Measurements from ENCODE around the gene ADARB2.
"Not testable (repeated sequence)": the region's sequence is repeated elsewhere in the genome, so short reads cannot be mapped to it uniquely, and the experiment has no call there.

Gene ADARB2

GRCh38 chr10:1420661-1421362, 316.5 kb downstream of the ADARB2 start:
- H3K9me3 ChIP-seq = no peaks in the 10 kb centered on the region
- peak; percentile 51 to 81 for DNase-seq (ENCODE audit: low spot score in 2 of 2)
- peak overlapping the region; percentile 15 for H3K4me3 ChIP-seq
- no peaks in the 10 kb centered on the region for H3K36me3 ChIP-seq (replicated peaks)
- peaks cover 7% of the 10 kb centered on the region for H3K27me3 ChIP-seq (ENCODE audit: low read depth)
- H3K4me1 ChIP-seq = no peaks in the 10 kb centered on the region
- in situ Hi-C loops (cut with MboI; ENCODE audit: low sequenced_read_pairs) = no loop called here

DNA sequence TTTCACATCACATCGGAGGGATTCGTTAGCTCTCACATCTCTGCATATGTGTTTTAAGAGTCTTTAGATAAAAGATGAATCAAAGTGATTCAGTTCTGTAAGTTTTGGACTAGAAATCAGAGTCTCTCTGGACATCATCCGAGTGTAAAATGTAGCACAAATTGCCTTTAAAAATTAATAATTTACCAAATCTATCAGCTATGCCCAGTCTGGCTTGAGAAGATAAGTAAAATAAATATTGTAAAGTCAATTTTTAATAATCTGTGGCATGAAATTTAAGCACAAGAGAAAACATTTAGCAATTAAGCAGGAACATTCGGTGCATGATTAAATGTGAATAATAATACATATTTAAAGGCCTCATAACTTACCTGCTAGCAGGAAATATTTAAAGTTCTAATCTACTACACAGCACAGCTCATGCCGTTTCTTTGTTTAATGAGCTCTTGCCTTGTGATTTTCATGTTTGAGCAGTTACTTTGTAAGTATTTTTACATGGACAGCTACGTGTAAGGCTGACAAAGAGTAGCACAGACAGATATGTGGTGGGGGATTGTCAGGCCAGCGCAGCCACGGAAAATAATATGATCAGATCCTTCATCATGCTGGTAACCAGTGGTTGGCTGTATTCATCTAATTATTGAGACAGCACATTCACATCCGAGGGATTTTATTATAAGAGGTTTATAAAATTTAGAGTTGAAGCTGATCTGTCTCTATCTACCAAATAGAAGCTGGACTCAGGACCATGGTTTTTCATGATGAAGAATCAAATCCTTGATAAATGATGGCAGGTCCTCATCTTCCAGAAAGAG, 317.3 kb downstream of the ADARB2 start:
- in situ Hi-C loops (cut with MboI; ENCODE audit: low sequenced_read_pairs) = no loop called here
- Histone ChIP-seq H3K4me3 (no peak overlapping the region), H3K27me3 (ENCODE audit: low read depth) (peaks cover 3% of the 10 kb centered on the region; the same call in 1 of the 2 replicates), H3K36me3 (replicated peaks) (no peaks in the 10 kb centered on the region), H3K9me3 (no peaks in the 10 kb centered on the region), H3K4me1 (no peaks in the 10 kb centered on the region)
- no peak for DNase-seq (ENCODE audit: low spot score in 2 of 2)

DNA sequence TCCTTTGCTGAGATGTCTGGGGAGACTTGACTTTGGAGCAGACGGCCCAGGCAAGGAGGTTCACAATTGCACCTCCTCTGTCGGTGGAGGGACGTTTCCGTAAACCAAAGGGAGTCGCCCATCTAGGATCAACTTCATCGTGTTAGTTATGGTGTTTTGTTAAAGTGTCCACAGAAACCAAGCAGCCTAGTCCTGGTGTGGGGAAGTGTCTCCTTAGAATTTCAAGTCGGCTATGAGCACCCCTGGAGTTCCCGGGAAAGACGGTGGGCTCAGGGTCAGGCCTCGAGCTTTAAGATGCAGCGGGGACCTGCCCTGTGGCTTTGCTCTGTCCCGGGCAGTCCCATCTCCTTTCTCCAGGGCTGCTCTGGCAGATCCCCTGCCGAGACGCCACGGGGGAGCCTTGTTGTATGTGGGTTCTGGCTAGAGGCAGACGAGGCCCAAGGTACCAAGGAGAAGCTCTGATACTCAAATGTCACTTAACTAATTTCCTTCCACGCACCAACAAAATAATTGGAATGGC, 319.2 kb downstream of the ADARB2 start:
- H3K4me3 ChIP-seq = no peak overlapping the region
- no peak for DNase-seq (ENCODE audit: low spot score in 2 of 2)
- 0 out of 2 replicates have a peak, but pooled peaks cover 3% of the 10 kb centered on the region for H3K27me3 ChIP-seq (ENCODE audit: low read depth)
- H3K36me3 ChIP-seq (replicated peaks) = no peaks in the 10 kb centered on the region
- H3K9me3 ChIP-seq = no peaks in the 10 kb centered on the region
- in situ Hi-C loops (cut with MboI; ENCODE audit: low sequenced_read_pairs) = no loop called here
- H3K4me1 ChIP-seq = no peaks in the 10 kb centered on the region

- no peak for DNase-seq (ENCODE audit: low spot score in 2 of 2)
- no peaks in the 10 kb centered on the region for H3K4me1 ChIP-seq
- H3K27me3 ChIP-seq (ENCODE audit: low read depth) = 0 out of 2 replicates have a peak, but pooled peaks cover 3% of the 10 kb centered on the region
- H3K4me3 ChIP-seq = no peak overlapping the region
- H3K36me3 ChIP-seq (replicated peaks) = no peaks in the 10 kb centered on the region
- in situ Hi-C loops (cut with MboI; ENCODE audit: low sequenced_read_pairs) = no loop called here
- no peaks in the 10 kb centered on the region for H3K9me3 ChIP-seq
Measured at GRCh38 chr10:1417574-1417973, 319.8 kb downstream of the ADARB2 start.

DNA sequence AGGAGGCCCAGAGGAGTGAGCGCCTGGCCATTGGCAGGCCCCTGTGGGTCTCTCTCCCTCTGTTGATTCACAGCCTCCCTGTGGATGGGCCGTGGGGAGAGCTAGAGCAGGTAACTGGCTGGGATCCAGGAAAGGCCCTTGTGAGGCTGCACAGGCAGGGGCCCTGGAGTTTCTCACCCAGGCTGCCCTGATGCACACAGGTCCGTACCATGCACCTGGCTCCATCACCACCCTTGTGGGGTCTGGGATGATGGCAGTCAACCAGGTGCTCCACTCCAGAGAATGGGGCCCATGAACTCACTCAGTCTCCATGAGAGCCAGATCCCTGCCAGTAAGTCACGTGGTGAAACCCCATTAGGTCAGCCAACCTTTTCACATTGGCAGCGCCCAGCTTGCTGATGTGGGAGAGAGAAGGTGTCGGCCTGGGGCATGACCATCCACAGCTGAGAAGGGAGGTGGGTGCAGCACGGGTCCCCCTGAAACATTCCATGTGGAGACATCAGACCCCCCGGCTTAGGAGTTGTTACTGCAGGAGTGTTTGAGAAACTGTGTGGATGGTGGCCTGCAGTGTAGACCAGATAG, 320.8 kb downstream of the ADARB2 start:
- Histone ChIP-seq H3K27me3 (ENCODE audit: low read depth) (0 out of 2 replicates have a peak, but pooled peaks cover 7% of the 10 kb centered on the region), H3K9me3 (no peaks in the 10 kb centered on the region), H3K4me3 (no peak overlapping the region), H3K36me3 (replicated peaks) (no peaks in the 10 kb centered on the region), H3K4me1 (no peaks in the 10 kb centered on the region)
- in situ Hi-C loops (cut with MboI; ENCODE audit: low sequenced_read_pairs) = no loop called here
- no peak for DNase-seq (ENCODE audit: low spot score in 2 of 2)

- no peak overlapping the region for H3K4me3 ChIP-seq
- no peaks in the 10 kb centered on the region for H3K4me1 ChIP-seq
- no peaks in the 10 kb centered on the region for H3K9me3 ChIP-seq
- no peaks in the 10 kb centered on the region for H3K36me3 ChIP-seq (replicated peaks)
- no peak for DNase-seq (ENCODE audit: low spot score in 2 of 2)
- in situ Hi-C loops (cut with MboI; ENCODE audit: low sequenced_read_pairs) = no loop called here
- H3K27me3 ChIP-seq (ENCODE audit: low read depth) = 0 out of 2 replicates have a peak, but pooled peaks cover 4% of the 10 kb centered on the region
Measured at GRCh38 chr10:1414893-1415292, 322.4 kb downstream of the ADARB2 start.

DNA sequence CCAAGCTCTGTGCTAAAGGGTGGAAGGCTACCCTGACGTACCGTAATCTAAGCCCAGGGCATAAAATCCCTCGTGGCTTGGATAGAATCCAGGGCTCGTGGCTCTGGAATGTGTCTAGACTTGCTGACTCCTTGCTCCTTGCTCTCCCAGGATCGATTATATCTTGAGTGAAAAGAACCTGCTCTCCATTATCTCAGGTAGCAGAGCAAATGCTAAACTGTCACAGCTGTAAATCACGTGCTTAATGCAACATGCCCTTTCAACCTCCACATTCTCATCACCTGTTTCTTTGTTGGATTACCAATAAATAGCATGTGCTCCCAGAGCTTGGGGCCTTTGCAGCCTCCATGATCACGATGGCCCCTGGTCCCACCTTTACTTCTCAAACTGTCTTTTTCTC, 323.0 kb downstream of the ADARB2 start:
- H3K27me3 ChIP-seq (ENCODE audit: low read depth); H3K4me1 ChIP-seq; in situ Hi-C loops (cut with MboI; ENCODE audit: low sequenced_read_pairs); H3K36me3 ChIP-seq (replicated peaks); H3K4me3 ChIP-seq; DNase-seq (ENCODE audit: low spot score in 2 of 2); H3K9me3 ChIP-seq: not testable (repeated sequence)

DNA sequence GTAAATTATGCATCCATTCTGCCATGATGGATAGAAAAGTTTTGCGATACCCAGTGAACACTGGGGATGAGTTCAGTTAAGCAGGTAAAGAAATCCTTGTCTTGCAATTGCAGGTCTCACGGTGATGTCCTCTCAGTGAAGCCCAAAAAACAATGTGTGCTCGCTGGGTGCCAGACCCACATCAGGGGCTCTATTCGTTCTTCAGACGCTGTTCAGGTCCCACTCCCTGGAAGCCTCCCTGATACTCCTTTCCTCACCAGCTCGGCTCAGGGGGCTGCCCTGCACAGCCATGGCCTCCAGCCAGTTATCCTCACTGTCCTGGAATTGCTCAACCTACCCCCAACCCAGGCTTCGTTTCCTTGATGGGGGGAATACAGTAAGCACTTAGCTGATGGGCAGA, 323.5 kb downstream of the ADARB2 start:
- no peak overlapping the region for H3K4me3 ChIP-seq
- 0 out of 2 replicates have a peak, but pooled peaks cover 4% of the 10 kb centered on the region for H3K27me3 ChIP-seq (ENCODE audit: low read depth)
- in situ Hi-C loops (cut with MboI; ENCODE audit: low sequenced_read_pairs) = no loop called here
- H3K36me3 ChIP-seq (replicated peaks) = no peaks in the 10 kb centered on the region
- no peaks in the 10 kb centered on the region for H3K9me3 ChIP-seq
- H3K4me1 ChIP-seq = no peaks in the 10 kb centered on the region
- no peak for DNase-seq (ENCODE audit: low spot score in 2 of 2)

- Histone ChIP-seq H3K4me1 (no peaks in the 10 kb centered on the region), H3K9me3 (no peaks in the 10 kb centered on the region), H3K27me3 (ENCODE audit: low read depth) (0 out of 2 replicates have a peak, but pooled peaks cover 4% of the 10 kb centered on the region), H3K36me3 (replicated peaks) (no peaks in the 10 kb centered on the region), H3K4me3 (no peak overlapping the region)
- in situ Hi-C loops (cut with MboI; ENCODE audit: low sequenced_read_pairs) = no loop called here
- DNase-seq (ENCODE audit: low spot score in 2 of 2) = no peak
Measured at GRCh38 chr10:1413256-1413655, 324.1 kb downstream of the ADARB2 start.

DNA sequence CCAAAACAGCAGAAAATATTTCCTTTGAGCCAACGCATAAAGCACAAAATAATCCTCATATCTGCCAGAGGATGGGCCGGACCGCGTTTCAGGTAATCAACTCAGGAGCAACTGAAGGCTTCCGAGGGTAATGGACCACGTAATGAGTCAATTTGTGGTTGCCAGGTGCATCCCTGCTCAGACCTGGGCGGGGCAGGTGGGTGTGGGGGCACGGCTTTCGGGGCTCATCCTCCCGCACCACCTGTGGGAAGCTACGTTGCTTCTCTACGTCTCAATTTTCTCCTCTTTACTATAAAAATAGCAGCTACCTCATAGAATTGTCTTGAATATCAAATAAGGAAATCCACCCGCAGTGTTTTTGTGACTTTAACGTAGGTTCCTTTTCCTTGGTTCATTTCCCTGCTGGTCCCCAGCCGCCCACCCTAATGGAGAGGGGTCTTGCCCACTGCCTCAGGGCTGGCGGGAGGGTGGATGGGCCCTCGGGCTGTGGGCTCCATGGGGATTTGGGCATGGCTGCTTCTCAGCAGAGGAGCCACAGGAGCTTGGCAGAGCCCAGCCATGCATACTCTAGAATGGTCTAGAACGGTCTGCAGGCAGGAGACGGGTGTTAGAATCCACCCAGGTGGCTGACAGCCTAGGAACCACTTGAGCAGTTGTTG, 324.7 kb downstream of the ADARB2 start:
- in situ Hi-C loops (cut with MboI; ENCODE audit: low sequenced_read_pairs) = no loop called here
- Histone ChIP-seq H3K9me3 (no peaks in the 10 kb centered on the region), H3K36me3 (replicated peaks) (no peaks in the 10 kb centered on the region), H3K4me3 (no peak overlapping the region), H3K27me3 (ENCODE audit: low read depth) (0 out of 2 replicates have a peak, but pooled peaks cover 4% of the 10 kb centered on the region), H3K4me1 (no peaks in the 10 kb centered on the region)
- DNase-seq (ENCODE audit: low spot score in 2 of 2) = no peak

- H3K4me1 ChIP-seq = no peaks in the 10 kb centered on the region
- no peaks in the 10 kb centered on the region for H3K36me3 ChIP-seq (replicated peaks)
- in situ Hi-C loops (cut with MboI; ENCODE audit: low sequenced_read_pairs) = no loop called here
- 0 out of 2 replicates have a peak, but pooled peaks cover 4% of the 10 kb centered on the region for H3K27me3 ChIP-seq (ENCODE audit: low read depth)
- no peak for DNase-seq (ENCODE audit: low spot score in 2 of 2)
- no peaks in the 10 kb centered on the region for H3K9me3 ChIP-seq
- no peak overlapping the region for H3K4me3 ChIP-seq
Measured at GRCh38 chr10:1411956-1412355, 325.4 kb downstream of the ADARB2 start.

- Histone ChIP-seq H3K27me3 (ENCODE audit: low read depth) (0 out of 2 replicates have a peak, but pooled peaks cover 4% of the 10 kb centered on the region), H3K36me3 (replicated peaks) (no peaks in the 10 kb centered on the region), H3K4me1 (no peaks in the 10 kb centered on the region), H3K4me3 (no peak overlapping the region), H3K9me3 (no peaks in the 10 kb centered on the region)
- in situ Hi-C loops (cut with MboI; ENCODE audit: low sequenced_read_pairs) = no loop called here
- no peak for DNase-seq (ENCODE audit: low spot score in 2 of 2)
Measured at GRCh38 chr10:1411451-1411850, 325.9 kb downstream of the ADARB2 start.

Data from HAP-1 (cell line).